Neutrophil (primary cell): ENCODE results near the gene EDAR.

Experiments
- H3K27ac ChIP-seq: fragments of 200-600 bp; sonication (generic); 2 replicates; pipeline ENCODE4 v1.5.1; 2016; ENCODE audit warnings: mild to moderate bottlenecking, moderate library complexity
- H3K27me3 ChIP-seq: fragments of 200-600 bp; sonication (generic); 2 replicates; pipeline ENCODE4 v1.6.0; 2016; ENCODE audit warnings: mild to moderate bottlenecking
- H3K36me3 ChIP-seq: fragments of 200-600 bp; sonication (generic); 2 replicates; pipeline ENCODE4 v1.5.1; 2017
- H3K4me1 ChIP-seq, 2 experiments: fragments of 200-600 bp in 1 of 2; sonication (generic) in 1 of 2; 1 replicate in 1 of 2; 2 replicates in 1 of 2; pipeline versions ENCODE4 v1.5.1 to v1.6.1; 2013 to 2016; ENCODE audit warnings: low read depth in 1 of 2, low read length in 1 of 2, mild to moderate bottlenecking in 1 of 2, moderate library complexity in 1 of 2; ENCODE audit not compliant: control insufficient read depth in 1 of 2, insufficient read depth in 1 of 2
- H3K4me3 ChIP-seq, 2 experiments: fragments of 200-600 bp in 1 of 2; sonication (generic) in 1 of 2; 1 replicate in 1 of 2; 2 replicates in 1 of 2; pipeline ENCODE4 v1.5.1; 2013 to 2016; ENCODE audit warnings: low read depth in 1 of 2, low read length in 1 of 2, mild to moderate bottlenecking in 1 of 2, moderate library complexity in 1 of 2
- H3K9me3 ChIP-seq: fragments of 200-600 bp; sonication (generic); 2 replicates; pipeline ENCODE4 v1.5.1; 2016
- TF ChIP-seq, protein P1 (sequence below): fragments of 200-600 bp; sonication (generic); IDR thresholded peaks from 2 replicates; pipeline ENCODE4 v1.5.1; 2016; ENCODE audit warnings: antibody characterized with exemption

EDAR gene

DNA sequence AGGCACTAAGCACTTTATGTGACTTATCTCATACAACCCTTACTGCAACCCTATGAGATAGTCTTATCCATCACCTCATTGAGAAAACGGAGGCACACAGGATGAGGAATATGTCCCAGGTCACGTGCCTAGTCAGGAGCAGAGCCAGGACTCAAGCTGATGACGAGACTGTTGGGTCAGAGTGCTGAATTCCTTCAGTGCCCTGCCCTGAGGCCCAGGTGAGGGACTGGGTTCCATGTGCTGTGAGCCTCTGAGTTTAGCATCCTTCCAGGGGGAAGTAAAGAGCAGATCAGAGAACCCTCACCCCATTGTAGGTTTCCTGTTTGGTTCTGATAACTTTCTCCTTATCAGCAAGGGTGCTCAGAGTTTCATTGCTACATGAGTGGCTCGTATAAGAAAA lies 11.7 kb upstream of the EDAR start:
- Histone ChIP-seq H3K4me1 (no peaks in the 10 kb centered on the region), H3K9me3 (no peaks in the 10 kb centered on the region), H3K36me3 (no peaks in the 10 kb centered on the region), H3K4me3 (no peak overlapping the region), H3K27ac (no peak overlapping the region), H3K27me3 (no peaks in the 10 kb centered on the region)
- TF ChIP-seq, protein P1, sequence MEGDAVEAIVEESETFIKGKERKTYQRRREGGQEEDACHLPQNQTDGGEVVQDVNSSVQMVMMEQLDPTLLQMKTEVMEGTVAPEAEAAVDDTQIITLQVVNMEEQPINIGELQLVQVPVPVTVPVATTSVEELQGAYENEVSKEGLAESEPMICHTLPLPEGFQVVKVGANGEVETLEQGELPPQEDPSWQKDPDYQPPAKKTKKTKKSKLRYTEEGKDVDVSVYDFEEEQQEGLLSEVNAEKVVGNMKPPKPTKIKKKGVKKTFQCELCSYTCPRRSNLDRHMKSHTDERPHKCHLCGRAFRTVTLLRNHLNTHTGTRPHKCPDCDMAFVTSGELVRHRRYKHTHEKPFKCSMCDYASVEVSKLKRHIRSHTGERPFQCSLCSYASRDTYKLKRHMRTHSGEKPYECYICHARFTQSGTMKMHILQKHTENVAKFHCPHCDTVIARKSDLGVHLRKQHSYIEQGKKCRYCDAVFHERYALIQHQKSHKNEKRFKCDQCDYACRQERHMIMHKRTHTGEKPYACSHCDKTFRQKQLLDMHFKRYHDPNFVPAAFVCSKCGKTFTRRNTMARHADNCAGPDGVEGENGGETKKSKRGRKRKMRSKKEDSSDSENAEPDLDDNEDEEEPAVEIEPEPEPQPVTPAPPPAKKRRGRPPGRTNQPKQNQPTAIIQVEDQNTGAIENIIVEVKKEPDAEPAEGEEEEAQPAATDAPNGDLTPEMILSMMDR = no peak

DNA sequence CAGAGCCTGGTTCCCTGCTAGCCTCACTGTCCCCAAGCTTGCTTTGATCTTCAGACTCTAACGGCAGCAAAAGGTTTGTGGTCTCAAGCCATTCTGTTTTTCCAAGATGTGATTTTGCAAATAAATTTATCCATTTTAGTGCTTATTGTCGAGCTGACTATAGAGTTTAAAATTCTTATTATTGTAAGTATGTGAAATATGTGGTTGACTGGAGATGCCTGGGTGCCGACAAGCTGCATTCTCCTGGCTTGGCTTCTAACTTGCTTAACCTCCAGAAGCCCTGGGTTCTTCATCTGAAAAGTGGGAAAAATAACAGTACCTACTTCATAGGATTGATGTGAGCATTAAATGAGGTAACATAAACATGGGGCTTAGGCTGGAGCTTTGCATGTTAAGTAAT lies 9.9 kb upstream of the EDAR start:
- TF ChIP-seq, protein P1 = no peak
- H3K36me3 ChIP-seq = no peaks in the 10 kb centered on the region
- H3K9me3 ChIP-seq = no peaks in the 10 kb centered on the region
- H3K27ac ChIP-seq = no peak overlapping the region
- H3K4me1 ChIP-seq = no peaks in the 10 kb centered on the region
- no peak overlapping the region for H3K4me3 ChIP-seq
- H3K27me3 ChIP-seq = no peaks in the 10 kb centered on the region

GRCh38 chr2:108994178-108994577 lies 5.2 kb upstream of the EDAR start:
- Histone ChIP-seq H3K27me3 (peaks cover 4% of the 10 kb centered on the region), H3K27ac (no peak overlapping the region), H3K9me3 (no peaks in the 10 kb centered on the region), H3K4me3 (no peak overlapping the region), H3K4me1 (no peaks in the 10 kb centered on the region), H3K36me3 (no peaks in the 10 kb centered on the region)
- TF ChIP-seq, protein P1 = no peak

DNA sequence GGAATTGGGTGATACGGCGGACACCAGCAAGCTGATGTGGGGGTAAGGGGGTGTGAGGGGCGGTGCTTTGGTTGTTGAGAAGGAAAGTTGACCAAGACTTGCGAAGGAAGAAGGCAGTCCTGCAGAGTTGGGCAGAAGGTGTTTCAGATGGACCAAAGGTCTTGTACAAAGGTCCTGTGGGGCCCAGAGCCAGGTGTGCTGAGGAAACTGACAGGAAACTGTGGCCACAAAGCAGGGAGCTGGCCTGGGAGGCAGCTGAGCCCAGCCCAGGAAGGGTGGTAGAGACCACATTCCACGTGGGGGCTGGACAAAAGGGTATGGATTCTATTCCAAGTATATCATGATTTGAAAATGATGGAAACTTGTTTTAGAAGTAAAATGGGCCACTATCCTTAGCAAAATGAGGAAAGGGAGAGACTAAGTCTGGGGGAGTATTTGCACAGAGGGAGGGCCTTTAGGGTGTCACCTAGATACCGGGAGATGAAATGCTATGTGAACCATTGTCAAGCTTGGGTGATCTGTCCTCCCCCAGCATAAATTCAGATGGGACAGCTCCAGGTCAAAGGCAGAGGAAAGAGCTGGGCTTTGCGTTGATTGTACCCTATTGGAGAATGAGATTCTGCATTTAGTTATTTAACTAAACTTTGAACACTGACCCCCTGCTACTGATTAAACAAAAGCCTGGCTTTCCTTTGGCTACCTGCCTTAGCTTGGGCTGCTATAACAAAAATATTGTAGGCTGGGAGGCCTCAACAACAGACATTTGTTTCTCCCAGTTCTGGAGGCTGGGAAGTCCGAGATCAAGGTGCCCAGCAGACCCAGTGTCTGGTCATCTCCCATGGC lies 4.3 kb upstream of the EDAR start:
- TF ChIP-seq, protein P1 = no peak
- H3K27ac ChIP-seq = no peak overlapping the region
- no peaks in the 10 kb centered on the region for H3K4me1 ChIP-seq
- H3K9me3 ChIP-seq = no peaks in the 10 kb centered on the region
- no peak overlapping the region for H3K4me3 ChIP-seq
- H3K36me3 ChIP-seq = no peaks in the 10 kb centered on the region
- peaks cover 13% of the 10 kb centered on the region for H3K27me3 ChIP-seq

DNA sequence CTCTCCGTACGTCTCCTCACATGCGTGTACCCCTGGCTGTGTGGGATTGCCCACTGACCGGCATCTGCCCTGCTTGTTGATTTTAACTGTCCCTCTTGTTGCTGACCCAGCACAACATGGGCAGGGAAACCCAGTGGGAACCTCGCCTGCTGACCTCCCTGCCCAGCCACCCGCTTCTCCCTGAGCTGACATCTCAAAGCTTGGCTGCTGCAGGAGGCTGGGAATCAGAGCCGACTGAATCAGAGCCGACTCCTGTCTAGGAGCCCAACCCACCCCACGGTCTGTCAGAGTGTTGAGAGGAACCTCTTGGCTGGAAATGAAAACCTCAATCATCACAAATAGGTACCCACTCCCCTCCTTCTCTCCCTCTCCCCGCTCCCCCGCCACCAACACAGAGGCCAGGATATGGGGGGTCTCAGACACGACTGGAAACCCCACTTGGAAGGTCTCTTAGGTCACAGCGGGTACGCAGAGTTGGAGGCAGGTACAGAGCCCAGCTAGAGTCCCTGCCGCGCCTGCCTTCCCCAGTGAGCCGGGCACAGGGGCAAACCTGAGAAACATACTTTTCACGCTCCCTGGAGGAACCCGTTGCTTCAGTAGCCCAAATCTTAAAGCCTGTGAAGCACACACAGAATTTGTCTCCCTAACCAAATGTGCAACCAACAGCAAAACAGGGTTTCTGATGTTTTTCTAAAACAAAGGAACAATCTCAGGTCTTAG lies 784 bp downstream of the EDAR start:
- H3K27me3 ChIP-seq = peaks cover 18% of the 10 kb centered on the region
- TF ChIP-seq, protein P1 = no peak
- H3K36me3 ChIP-seq = no peaks in the 10 kb centered on the region
- no peak overlapping the region for H3K4me3 ChIP-seq
- H3K9me3 ChIP-seq = no peaks in the 10 kb centered on the region
- no peak overlapping the region for H3K27ac ChIP-seq
- no peaks in the 10 kb centered on the region for H3K4me1 ChIP-seq
